HG03060 (cell line): ENCODE results near the gene COL5A3.

ENCODE experiments used
- ATAC-seq: cut with Tn5 transposase; IDR thresholded peaks from one replicate; pipeline ENCODE4 v1.9.1; 2021; ENCODE audit warnings: low read depth, moderate number of reproducible peaks; ENCODE audit not compliant: unreplicated experiment

Gene COL5A3

GRCh38 chr19:10013316-10013715 is 3.0 kb upstream of the COL5A3 start, which contains the start of gene RDH8:
Gene RDH8, plus strand, starts transcription at chr19:10013483. Its CDS starts 15 bp downstream, at chr19:10013498.
- no peak for ATAC-seq

- no peak for ATAC-seq
These were observed 1.7 kb upstream of the COL5A3 start for GRCh38 chr19:10011974-10012373.

DNA sequence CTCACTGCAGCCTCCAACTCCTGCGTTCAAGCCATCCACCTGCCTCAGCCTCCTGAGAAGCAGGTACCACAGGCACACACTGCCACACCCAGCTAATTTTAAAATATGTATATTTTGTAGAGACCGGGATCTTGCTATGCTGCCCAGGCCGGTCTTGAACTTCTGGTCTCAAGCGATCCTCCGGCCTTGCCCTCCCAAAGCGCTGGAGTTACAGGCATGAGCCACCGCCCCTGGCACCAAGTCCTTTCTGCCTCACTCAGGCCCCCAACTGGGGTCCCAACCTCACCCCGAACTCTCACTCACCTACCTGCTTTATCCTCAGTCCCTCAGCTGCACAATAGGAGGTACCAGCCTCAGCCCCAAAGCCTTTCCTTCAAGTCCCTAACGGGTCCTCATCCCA is 635 bp upstream of the COL5A3 start:
- ATAC-seq: no peak

- no peak for ATAC-seq
These were observed 535 bp downstream of the COL5A3 start for GRCh38 chr19:10009714-10010224.

- no peak for ATAC-seq
These were observed 2.0 kb downstream of the COL5A3 start for GRCh38 chr19:10008184-10008765.

- ATAC-seq: no peak
These were observed 2.7 kb downstream of the COL5A3 start for GRCh38 chr19:10007371-10008183.

GRCh38 chr19:10006752-10007323 is 3.5 kb downstream of the COL5A3 start:
- no peak for ATAC-seq

DNA sequence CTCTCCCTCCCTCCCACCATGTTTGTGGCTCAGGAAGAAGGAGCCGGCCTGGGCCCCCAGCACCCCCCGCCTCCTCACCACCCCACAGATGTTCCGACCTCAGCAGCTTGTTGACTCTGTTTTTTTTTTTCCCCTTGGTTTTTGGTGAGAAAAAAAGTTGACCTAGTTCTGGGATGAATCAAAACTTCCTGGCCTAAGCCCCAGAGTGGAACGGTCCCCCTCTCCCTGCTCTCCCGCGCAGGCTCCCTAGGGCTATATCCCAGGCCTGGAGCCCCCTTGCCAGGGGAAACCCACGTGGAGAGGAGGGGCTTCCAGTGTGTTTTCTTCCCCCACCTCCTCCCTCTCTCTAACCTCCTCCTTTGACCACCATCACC is 4.0 kb downstream of the COL5A3 start:
- ATAC-seq: no peak

- ATAC-seq: no peak
These were observed 4.5 kb downstream of the COL5A3 start for GRCh38 chr19:10005632-10006334.

DNA sequence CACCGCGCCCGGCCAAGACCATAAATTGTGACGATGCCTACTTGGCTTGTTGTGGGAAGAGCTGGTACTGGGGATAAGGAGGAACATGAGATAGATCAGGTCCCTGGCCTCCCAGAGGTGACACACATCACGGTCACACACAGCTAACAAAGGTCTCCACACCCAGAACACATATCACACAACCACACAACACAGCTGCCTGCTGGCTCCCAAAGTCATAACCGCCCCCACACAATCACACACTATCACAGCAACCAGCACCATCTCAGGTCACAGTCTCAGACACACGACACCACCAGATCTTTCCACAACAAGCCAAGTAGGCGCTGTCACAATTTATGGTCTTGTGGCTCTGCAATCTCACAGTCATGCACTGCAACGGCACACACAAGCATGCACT is 5.7 kb downstream of the COL5A3 start:
- ATAC-seq: no peak

DNA sequence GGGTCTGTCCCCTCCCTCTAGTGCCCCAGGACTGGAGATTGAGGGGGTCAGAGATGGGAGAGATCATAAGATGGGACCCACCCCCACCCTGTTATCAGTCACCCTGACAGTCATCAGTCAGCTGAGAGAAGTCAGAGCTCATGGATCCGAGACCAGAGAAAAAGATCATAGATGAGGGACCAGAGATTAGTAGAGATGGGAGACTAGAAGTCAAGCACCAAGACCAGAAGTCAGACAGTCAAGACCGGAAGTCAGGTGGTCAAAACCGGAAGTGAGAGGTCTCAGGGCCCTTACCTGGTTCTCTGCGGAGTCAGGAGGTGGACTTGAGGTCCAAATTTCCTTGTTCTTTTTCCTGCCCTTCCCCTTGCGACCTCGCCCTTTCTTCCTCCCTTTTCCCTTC is 7.0 kb downstream of the COL5A3 start:
- ATAC-seq: no peak

DNA sequence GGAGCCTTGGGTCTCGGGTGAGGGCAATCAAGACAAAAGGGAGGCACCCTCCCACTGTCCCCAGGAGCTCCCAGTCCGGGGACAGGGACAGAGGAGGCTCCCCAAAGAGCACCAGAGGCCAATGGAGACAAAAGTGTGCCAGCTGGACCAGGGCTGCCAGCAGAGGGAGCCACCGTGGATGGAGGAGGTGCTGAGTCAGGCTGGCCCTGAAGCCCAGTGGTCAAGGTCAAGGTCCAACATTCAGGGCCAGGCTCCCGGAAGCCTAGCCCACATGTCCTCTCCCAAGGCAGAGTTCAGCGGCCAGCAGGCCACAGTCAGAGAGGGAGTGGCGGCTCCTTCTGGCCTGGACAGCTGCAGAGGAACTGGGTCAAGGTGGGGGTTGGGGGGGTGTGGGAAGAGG is 8.4 kb downstream of the COL5A3 start:
- no peak for ATAC-seq

DNA sequence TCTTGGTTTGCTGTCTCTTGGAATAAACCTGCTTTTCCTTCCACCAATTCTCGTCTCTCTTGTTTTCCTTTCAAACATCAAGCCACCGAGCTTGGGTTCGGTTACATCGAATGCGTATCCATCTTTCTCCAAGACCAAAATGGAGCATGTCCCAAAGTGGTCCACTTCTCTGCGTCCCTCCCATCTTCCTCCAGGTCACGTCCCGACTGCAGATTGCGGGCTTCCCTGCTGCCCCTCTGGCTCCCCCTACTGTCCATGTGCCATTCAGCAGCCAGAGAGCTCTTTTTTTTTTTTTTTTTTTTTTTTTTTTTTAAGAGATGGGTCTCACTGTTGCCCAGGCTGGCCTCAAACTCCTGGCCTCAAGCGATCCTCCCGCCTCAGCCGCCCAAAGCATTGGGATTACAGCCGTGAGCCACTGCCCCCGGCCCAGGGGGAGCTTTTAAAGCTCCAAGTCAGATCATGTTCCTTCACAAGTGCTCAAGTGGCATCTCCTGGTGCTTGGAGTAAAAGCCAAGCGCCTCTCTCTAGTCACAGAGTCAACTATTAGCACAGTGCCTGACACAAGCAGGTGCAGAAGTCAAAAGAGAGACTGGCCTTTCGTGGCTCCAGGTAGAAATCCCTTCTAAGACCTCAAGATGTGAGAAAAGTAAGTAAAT is 10.0 kb downstream of the COL5A3 start:
- ATAC-seq: no peak

GRCh38 chr19:9996541-9996940 is 13.8 kb downstream of the COL5A3 start:
- no peak for ATAC-seq

- ATAC-seq: no peak
These were observed 14.3 kb downstream of the COL5A3 start for GRCh38 chr19:9995999-9996398.

DNA sequence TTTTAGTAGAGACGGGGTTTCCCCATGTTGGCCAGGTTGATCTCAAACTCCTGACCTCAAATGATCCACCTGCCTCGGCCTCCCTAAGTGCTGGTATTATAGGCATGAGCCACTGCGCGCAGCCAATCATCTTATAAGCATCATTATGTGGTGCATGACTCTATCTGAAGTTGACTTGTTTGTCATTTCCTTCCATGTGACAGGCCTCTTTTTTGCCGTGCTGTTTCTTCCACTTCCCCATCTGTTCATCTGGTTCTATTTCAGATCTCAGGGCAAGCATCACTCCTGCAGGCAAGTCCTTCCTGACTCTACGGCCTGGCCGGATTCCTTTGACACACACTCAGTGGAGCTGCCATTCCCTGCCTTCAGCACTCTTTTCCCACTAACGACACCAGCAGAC is 15.2 kb downstream of the COL5A3 start:
- no peak for ATAC-seq

GRCh38 chr19:9991425-9992191 is 18.7 kb downstream of the COL5A3 start:
- no peak for ATAC-seq

GRCh38 chr19:9989504-9989903 is 20.8 kb downstream of the COL5A3 start:
- no peak for ATAC-seq

- no peak for ATAC-seq
These were observed 23.5 kb downstream of the COL5A3 start for GRCh38 chr19:9986787-9987281.
